ENCODE data around the gene SOX12.

DNA sequence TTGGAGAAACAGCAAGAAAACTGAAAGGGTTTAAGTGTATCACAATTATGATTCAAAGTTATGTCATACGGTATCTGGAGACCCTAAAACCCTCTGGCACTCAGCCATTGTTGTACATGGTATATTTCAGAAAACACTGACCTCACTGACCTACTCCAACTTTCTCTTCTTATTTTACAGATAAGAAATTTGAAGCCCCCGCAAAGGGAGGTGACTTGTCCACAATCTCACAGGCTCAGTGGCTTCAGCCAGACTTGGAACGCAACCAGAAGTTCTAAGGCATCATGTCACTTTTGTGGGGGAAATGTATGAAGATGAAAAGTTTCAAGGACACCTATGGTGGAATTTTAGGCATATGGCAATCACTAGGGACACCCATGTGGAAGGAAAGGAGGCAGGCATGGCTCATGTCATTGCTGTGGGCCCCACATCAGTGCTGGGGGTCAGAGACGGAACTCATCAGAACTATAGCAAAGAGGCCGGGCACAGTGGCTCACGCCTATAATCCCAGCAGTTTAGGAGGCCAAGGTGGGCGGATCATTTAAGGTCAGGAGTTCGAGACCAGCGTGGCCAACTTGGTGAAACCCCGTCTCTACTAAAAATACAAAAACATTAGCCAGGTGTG lies 50.0 kb downstream of the SOX12 start:
- TF ChIP-seq, protein P1, sequence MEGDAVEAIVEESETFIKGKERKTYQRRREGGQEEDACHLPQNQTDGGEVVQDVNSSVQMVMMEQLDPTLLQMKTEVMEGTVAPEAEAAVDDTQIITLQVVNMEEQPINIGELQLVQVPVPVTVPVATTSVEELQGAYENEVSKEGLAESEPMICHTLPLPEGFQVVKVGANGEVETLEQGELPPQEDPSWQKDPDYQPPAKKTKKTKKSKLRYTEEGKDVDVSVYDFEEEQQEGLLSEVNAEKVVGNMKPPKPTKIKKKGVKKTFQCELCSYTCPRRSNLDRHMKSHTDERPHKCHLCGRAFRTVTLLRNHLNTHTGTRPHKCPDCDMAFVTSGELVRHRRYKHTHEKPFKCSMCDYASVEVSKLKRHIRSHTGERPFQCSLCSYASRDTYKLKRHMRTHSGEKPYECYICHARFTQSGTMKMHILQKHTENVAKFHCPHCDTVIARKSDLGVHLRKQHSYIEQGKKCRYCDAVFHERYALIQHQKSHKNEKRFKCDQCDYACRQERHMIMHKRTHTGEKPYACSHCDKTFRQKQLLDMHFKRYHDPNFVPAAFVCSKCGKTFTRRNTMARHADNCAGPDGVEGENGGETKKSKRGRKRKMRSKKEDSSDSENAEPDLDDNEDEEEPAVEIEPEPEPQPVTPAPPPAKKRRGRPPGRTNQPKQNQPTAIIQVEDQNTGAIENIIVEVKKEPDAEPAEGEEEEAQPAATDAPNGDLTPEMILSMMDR (IDR thresholded peaks at IDR 0.05; ENCODE audit: low read length) = no peak
- TF ChIP-seq EZH2 (optimal IDR thresholded peaks at IDR 0.05; ENCODE audit: low read depth, low read length) (no peak), EZH2phosphoT487 (IDR thresholded peaks at IDR 0.05; ENCODE audit: low read length) (no peak)

All from MM.1S (cell line).